ENCODE results near the gene OSBPL2.
A peak's percentile ranks its signal among the peaks of the same experiment; 100 is the strongest.

OSBPL2 gene

DNA sequence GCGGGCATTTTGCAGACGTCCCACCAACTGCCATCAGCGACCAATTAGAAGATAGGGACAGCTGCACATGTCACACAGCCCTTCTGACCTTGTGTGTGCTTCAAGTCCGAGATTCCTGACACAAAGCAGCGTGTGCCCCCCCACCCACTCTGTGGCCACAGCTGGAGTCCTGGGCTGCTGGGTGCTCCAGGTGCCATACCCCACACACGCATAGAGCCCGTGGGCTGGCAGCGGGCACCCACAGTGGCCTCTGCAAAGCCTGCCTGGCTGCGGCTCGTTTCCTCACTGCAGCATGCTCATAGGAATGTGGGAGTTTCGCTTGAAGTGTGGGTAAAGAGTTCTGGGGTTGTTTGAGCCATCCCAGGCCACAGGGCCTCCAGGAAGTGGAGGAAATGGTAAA is 62.0 kb downstream of the OSBPL2 start:
- H3K36me3 ChIP-seq (ENCODE audit: insufficient read depth, low read length) = peaks cover 12% of the 10 kb centered on the region
- no peak overlapping the region for H3K27ac ChIP-seq
- DNase-seq (ENCODE audit: low read depth, low spot score) = no peak
- no peak overlapping the region for H3K9ac ChIP-seq (ENCODE audit: insufficient read length)
- no peak overlapping the region for H3K4me3 ChIP-seq
- H3K9me3 ChIP-seq (ENCODE audit: low read depth, low read length) = no peaks in the 10 kb centered on the region
- no peak for TF ChIP-seq FOXP2 (optimal IDR thresholded peaks at IDR 0.05; ENCODE audit: control extremely low read depth, extremely low read length, insufficient read depth)
- TF ChIP-seq POLR2AphosphoS5 (IDR thresholded peaks at IDR 0.05; ENCODE audit: borderline replicate concordance, low read depth, low read length) = no peak

DNA sequence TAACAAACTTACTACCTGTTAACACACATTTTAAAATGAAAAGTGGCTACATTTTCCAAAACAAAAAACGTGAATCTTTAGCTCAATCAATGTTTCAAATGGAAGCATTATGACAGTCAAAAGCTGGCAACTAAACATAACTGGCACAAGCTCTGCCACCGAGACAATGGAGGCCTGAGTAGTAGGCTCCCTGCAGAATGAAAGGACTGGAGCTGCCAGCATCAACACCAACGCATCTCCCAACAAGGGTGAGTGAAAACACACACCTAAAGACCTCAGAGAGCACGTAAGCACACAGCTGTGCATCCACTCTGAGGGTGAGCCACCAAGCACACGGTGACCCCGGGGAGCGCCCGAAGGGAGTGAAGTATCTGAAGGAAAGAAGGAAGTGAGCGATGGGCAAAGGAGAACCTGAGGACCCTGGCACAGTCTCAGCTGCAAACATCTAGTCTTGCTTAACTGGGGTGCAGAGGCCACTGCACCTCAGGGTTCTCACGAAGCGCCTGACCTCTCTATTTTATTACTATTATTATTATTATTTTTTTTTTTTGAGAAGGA is 62.9 kb downstream of the OSBPL2 start:
- no peak overlapping the region for H3K9ac ChIP-seq (ENCODE audit: insufficient read length)
- no peak overlapping the region for H3K27ac ChIP-seq
- H3K9me3 ChIP-seq (ENCODE audit: low read depth, low read length) = no peaks in the 10 kb centered on the region
- no peak for DNase-seq (ENCODE audit: low read depth, low spot score)
- TF ChIP-seq POLR2AphosphoS5 (IDR thresholded peaks at IDR 0.05; ENCODE audit: borderline replicate concordance, low read depth, low read length) (no peak), FOXP2 (optimal IDR thresholded peaks at IDR 0.05; ENCODE audit: control extremely low read depth, extremely low read length, insufficient read depth) (no peak), EZH2 (IDR thresholded peaks at IDR 0.05) (no peak)
- no peak overlapping the region for H3K4me3 ChIP-seq
- peaks cover 21% of the 10 kb centered on the region for H3K36me3 ChIP-seq (ENCODE audit: insufficient read depth, low read length)

DNA sequence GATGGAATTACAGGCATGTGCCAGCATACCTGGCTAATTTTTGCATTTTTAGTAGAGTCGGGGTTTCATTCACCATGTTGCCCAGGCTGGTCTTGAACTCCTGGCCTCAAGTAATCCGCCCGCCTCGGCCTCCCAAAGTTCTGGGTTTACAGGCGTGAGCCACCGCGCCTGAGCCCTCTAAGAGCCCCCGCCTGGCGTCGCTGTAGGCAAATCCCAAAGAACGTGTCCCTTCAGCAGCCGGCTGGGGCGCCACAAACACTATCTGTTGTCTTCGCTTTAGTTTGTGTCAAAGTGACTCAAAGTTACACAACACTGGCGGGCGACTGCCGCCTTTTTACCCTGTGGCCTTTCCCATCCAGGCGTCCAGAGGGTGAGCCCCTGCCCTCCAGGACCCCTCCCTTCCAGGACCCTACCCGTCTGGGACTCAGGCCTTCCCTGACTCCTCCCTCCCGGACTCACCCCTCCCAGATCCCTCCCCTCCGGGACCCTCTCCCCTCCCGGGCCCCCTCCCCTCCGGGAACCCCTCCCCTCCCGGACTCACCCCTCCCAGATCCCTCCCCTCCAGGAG is 63.5 kb downstream of the OSBPL2 start:
- peaks cover 28% of the 10 kb centered on the region for H3K36me3 ChIP-seq (ENCODE audit: insufficient read depth, low read length)
- no peaks in the 10 kb centered on the region for H3K9me3 ChIP-seq (ENCODE audit: low read depth, low read length)
- no peak for TF ChIP-seq FOXP2 (optimal IDR thresholded peaks at IDR 0.05; ENCODE audit: control extremely low read depth, extremely low read length, insufficient read depth)
- TF ChIP-seq EZH2 (IDR thresholded peaks at IDR 0.05) = no peak
- TF ChIP-seq POLR2AphosphoS5 (IDR thresholded peaks at IDR 0.05; ENCODE audit: borderline replicate concordance, low read depth, low read length) = no peak
- H3K9ac ChIP-seq (ENCODE audit: insufficient read length) = peak overlapping the region; percentile 92
- H3K4me3 ChIP-seq = peak overlapping the region; percentile 99
- peak overlapping the region; percentile 96; the same call in 1 of the 2 replicates for H3K27ac ChIP-seq
- DNase-seq (ENCODE audit: low read depth, low spot score) = peak; percentile 67

DNA sequence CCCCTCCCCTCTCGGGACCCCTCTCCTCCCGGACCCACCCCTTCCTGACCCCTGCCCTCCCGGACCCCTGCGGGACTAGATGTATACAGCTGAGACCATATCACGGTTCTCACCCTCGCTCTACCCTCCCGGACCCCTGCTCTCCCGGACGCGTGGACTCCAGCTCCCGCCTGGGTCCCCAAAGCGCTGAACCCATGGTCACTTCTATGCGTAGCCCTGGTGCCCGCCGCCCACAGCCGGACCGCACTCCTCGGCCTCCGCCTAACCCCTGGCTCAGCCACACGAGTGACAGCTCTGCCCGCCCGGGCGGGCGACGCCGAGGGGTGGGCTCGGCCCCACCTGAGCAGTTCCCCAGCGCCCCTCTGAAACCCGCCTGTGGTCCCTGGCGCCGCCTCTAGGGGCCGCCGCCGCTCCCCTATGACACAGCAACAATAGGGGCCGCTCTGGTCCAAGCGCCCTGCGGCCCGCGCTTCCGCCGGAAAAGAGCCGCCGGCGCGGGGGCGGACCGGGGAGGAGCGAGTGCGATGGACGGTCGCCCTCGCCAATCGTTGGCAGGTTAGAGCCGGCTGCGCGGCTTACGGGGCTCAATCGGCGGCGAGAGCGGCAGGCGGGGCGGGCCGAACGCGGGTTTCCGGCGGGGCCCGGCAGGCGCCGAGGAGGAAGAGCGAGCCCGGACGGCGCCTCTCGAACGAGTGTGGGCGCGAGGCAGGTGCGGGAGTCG is 64.2 kb downstream of the OSBPL2 start, which contains the start of gene ADRM1:
Gene ADRM1, plus strand, starts transcription at position 657 of the 721 bp plus-strand sequence. CDS start 572 bp downstream, outside the sequence.
- peaks cover 34% of the 10 kb centered on the region for H3K36me3 ChIP-seq (ENCODE audit: insufficient read depth, low read length)
- TF ChIP-seq POLR2AphosphoS5 (IDR thresholded peaks at IDR 0.05; ENCODE audit: borderline replicate concordance, low read depth, low read length) (peak; percentile 50; the same call in 1 of the 2 replicates), EZH2 (IDR thresholded peaks at IDR 0.05) (no peak), FOXP2 (optimal IDR thresholded peaks at IDR 0.05; ENCODE audit: control extremely low read depth, extremely low read length, insufficient read depth) (peak; percentile 49)
- H3K4me3 ChIP-seq = peak within 1 kb of the TSS; percentile 99
- peak; percentile 12 for DNase-seq (ENCODE audit: low read depth, low spot score)
- H3K9me3 ChIP-seq (ENCODE audit: low read depth, low read length) = no peaks in the 10 kb centered on the region
- H3K9ac ChIP-seq (ENCODE audit: insufficient read length) = peak within 1 kb of the TSS; percentile 92
- H3K27ac ChIP-seq = peak within 1 kb of the TSS; percentile 96; the same call in 1 of the 2 replicates

DNA sequence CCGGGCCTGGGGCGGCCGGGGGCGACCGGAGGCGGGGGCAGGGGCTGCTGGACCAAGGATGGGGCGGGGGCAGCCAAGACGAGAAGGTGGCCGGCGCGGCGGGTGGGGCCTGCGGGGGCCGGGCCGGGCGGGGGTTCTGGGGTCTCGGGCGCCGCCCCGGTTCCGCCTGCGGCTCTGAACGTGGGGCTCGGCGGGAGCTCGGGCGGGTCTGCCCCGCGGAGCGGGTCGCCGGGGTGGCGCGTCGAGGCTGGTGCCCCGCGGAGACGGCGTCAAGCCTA is 64.7 kb downstream of the OSBPL2 start:
- TF ChIP-seq FOXP2 (optimal IDR thresholded peaks at IDR 0.05; ENCODE audit: control extremely low read depth, extremely low read length, insufficient read depth) (no peak), EZH2 (IDR thresholded peaks at IDR 0.05) (no peak), POLR2AphosphoS5 (IDR thresholded peaks at IDR 0.05; ENCODE audit: borderline replicate concordance, low read depth, low read length) (no peak)

DNA sequence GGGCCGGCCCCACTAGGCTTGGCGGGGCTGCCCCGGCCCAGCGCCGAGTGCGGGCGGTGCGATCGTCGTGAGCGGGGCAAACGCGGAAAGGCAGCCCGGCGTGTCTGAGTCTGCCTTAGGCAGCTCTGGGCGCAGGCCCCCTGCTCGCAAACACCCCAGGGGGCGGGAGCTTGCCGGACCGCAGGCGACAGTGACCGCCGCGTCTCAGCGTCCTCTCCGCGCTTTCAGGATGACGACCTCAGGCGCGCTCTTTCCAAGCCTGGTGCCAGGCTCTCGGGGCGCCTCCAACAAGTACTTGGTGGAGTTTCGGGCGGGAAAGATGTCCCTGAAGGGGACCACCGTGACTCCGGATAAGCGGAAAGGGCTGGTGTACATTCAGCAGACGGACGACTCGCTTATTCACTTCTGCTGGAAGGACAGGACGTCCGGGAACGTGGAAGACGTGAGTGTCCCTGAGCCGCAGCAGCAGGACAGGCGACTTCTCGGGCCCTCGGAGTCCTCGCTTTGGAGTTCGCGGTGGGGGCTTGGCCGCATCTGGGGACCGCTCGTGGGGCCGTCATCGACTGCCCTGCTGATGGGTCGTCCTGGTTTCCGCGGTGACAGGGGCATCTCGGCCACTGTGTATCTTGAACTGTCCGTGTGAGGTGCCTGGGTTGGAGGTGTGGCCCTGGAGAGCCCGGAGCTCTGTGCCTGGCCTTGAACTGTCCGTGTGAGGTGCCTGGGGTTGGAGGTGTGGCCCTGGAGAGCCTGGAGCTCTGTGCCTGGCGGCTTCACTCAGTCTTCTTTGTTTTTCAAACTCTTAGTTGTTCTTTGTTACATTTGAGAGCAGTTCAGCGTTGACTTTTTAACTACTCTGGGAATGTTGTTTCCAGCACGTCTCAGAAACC is 65.3 kb downstream of the OSBPL2 start:
- Histone ChIP-seq H3K9me3 (ENCODE audit: low read depth, low read length) (no peaks in the 10 kb centered on the region), H3K4me3 (peak overlapping the region; percentile 99), H3K36me3 (ENCODE audit: insufficient read depth, low read length) (peaks cover 45% of the 10 kb centered on the region), H3K9ac (ENCODE audit: insufficient read length) (peak overlapping the region; percentile 90), H3K27ac (peak overlapping the region; percentile 64; the same call in 1 of the 2 replicates)
- no peak for DNase-seq (ENCODE audit: low read depth, low spot score)
- no peak for TF ChIP-seq POLR2AphosphoS5 (IDR thresholded peaks at IDR 0.05; ENCODE audit: borderline replicate concordance, low read depth, low read length)
- no peak for TF ChIP-seq FOXP2 (optimal IDR thresholded peaks at IDR 0.05; ENCODE audit: control extremely low read depth, extremely low read length, insufficient read depth)
- TF ChIP-seq EZH2 (IDR thresholded peaks at IDR 0.05) = no peak

More for the DNA sequence above, 64.7 kb downstream of the OSBPL2 start:
- H3K27ac ChIP-seq = peak overlapping the region; percentile 64; the same call in 1 of the 2 replicates
- peak overlapping the region; percentile 90 for H3K9ac ChIP-seq (ENCODE audit: insufficient read length)
- peak overlapping the region; percentile 99 for H3K4me3 ChIP-seq
- DNase-seq (ENCODE audit: low read depth, low spot score) = no peak
- peaks cover 39% of the 10 kb centered on the region for H3K36me3 ChIP-seq (ENCODE audit: insufficient read depth, low read length)
- no peaks in the 10 kb centered on the region for H3K9me3 ChIP-seq (ENCODE audit: low read depth, low read length)

DNA sequence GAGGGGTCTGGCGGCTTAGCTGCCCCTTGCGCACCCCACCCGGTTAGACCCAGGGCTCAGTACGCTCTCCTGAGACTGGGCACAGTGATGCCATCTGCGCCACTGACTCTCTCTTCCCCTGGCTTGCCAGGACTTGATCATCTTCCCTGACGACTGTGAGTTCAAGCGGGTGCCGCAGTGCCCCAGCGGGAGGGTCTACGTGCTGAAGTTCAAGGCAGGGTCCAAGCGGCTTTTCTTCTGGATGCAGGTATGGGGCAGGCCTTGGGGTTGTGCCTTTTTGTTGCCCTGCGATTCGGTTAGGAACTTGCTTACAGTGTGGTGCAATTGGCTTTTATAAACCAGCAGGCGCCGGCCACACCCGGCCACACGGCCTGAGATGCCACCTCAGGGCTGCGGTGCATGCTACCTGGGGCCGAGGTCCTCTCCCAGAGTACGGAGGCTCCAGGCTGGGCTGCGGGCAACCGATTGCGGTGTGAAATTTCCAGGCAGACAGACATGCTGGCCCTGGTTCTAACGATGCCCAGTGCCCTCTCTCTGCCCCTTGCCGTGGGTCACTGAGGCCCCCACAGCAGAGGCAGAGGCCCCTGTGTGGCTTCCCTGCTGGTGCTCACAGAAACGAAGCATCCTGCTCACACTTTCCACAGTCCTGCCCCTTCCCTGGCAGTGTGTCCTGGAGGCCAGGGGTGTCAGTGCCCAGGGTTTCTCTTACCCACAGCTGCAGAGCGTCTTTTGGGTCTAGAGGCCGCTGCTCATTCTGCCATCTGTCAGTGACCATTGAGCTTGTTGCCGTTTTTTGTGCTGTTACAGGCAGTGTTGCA is 66.2 kb downstream of the OSBPL2 start:
- DNase-seq (ENCODE audit: low read depth, low spot score) = no peak
- H3K36me3 ChIP-seq (ENCODE audit: insufficient read depth, low read length) = peaks cover 52% of the 10 kb centered on the region
- TF ChIP-seq EZH2 (IDR thresholded peaks at IDR 0.05) (no peak), FOXP2 (optimal IDR thresholded peaks at IDR 0.05; ENCODE audit: control extremely low read depth, extremely low read length, insufficient read depth) (no peak), POLR2AphosphoS5 (IDR thresholded peaks at IDR 0.05; ENCODE audit: borderline replicate concordance, low read depth, low read length) (no peak)
- peak overlapping the region; percentile 99 for H3K4me3 ChIP-seq
- no peaks in the 10 kb centered on the region for H3K9me3 ChIP-seq (ENCODE audit: low read depth, low read length)
- H3K27ac ChIP-seq = no peak overlapping the region
- H3K9ac ChIP-seq (ENCODE audit: insufficient read length) = peak overlapping the region; percentile 90
